ENCODE measurements around the gene CER1.
"Not testable (repeated sequence)": the region's sequence is repeated elsewhere in the genome, so short reads cannot be mapped to it uniquely, and the experiment has no call there.

GRCh38 chr9:14682616-14683015 is 39.9 kb downstream of the CER1 start:
- TF ChIP-seq, protein P1, sequence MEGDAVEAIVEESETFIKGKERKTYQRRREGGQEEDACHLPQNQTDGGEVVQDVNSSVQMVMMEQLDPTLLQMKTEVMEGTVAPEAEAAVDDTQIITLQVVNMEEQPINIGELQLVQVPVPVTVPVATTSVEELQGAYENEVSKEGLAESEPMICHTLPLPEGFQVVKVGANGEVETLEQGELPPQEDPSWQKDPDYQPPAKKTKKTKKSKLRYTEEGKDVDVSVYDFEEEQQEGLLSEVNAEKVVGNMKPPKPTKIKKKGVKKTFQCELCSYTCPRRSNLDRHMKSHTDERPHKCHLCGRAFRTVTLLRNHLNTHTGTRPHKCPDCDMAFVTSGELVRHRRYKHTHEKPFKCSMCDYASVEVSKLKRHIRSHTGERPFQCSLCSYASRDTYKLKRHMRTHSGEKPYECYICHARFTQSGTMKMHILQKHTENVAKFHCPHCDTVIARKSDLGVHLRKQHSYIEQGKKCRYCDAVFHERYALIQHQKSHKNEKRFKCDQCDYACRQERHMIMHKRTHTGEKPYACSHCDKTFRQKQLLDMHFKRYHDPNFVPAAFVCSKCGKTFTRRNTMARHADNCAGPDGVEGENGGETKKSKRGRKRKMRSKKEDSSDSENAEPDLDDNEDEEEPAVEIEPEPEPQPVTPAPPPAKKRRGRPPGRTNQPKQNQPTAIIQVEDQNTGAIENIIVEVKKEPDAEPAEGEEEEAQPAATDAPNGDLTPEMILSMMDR (IDR thresholded peaks at IDR 0.05) = not testable (repeated sequence)
- TF ChIP-seq POLR2A (IDR thresholded peaks at IDR 0.05) = not testable (repeated sequence)
